HCT116 (cell line): ENCODE data around the gene CCDC85B. TPM values are rescaled to one million over a fixed set of nuclear protein-coding genes. Genes with fewer than 3 reads are reported as not detected.

Experiments used
- ATAC-seq: fragments of 200-7000 bp; cut with Tn5 transposase; 2 replicates; pipeline ENCODE4 v1.9.1; 2020; ENCODE audit warnings: mild to moderate bottlenecking, moderate library complexity
- BruUV-seq: library from RNA; stranded (reverse); fragments of 400-500 nt; replicated peaks from 2 replicates; lab custom pipeline; 2021; lab: Mats Ljungman, UMichigan
- CTCF ChIA-PET: fragments of 300-600 bp; sonication (Branson Sonifier 250); formaldehyde crosslinking; loops from one replicate; lab custom pipeline; 2021; ENCODE audit warnings: antibody characterized with exemption; lab: Charles Lee
- POLR2A ChIA-PET: fragments of 300-600, 350-600 bp; sonication (Branson Sonifier 250); formaldehyde crosslinking; loops from one replicate; lab custom pipeline; 2021; ENCODE audit warnings: antibody characterized with exemption; lab: Charles Lee
- RAD21 ChIA-PET, 2 experiments: fragments of 300-600 bp; sonication (Branson Sonifier 250); formaldehyde crosslinking; loops; one replicate each; lab custom pipeline; 2023; ENCODE audit warnings: low total read pairs in 2 of 2; ENCODE audit not compliant: uncharacterized antibody in 2 of 2, unreplicated experiment in 2 of 2, low non-redundant PET in 1 of 2; lab: Charles Lee
- DNase-seq: peaks from one replicate; pipeline ENCODE4 v3.0.0-alpha.2; 2010; ENCODE audit warnings: low read depth, low spot score
- H2AFZ ChIP-seq: fragments of 200-600 bp; shearing (Covaris generic), sonication (generic); 2 replicates; pipeline ENCODE4 v1.6.1; 2017; ENCODE audit warnings: low read depth, mixed run types, mixed read lengths, antibody characterized with exemption, low read length; ENCODE audit not compliant: poor library complexity, severe bottlenecking
- H3K27ac ChIP-seq: 2 replicates; pipeline ENCODE4 v1.5.1; 2012; ENCODE audit warnings: low read depth, low read length
- H3K27me3 ChIP-seq: fragments of 200-600 bp; sonication (generic); 2 replicates; pipeline ENCODE4 v1.6.1; 2016; ENCODE audit warnings: mixed run types, low read length, mixed read lengths; ENCODE audit not compliant: insufficient read depth
- H3K36me3 ChIP-seq, 2 experiments: fragments of 200-500 bp in 1 of 2; fragments of 200-600 bp in 1 of 2; sonication (Bioruptor generic) in 1 of 2; sonication (generic) in 1 of 2; 2 replicates each; pipeline versions ENCODE4 v1.5.1 to v1.6.1; 2014 to 2016; ENCODE audit warnings: low read length in 2 of 2, inconsistent platforms in 1 of 2, mixed read lengths in 1 of 2, mixed run types in 1 of 2; ENCODE audit not compliant: insufficient read depth in 2 of 2, control insufficient read depth in 1 of 2
- H3K4me1 ChIP-seq, 2 experiments: fragments of 200-600 bp in 1 of 2; sonication (generic) in 1 of 2; 2 replicates each; pipeline versions ENCODE4 v1.5.1 to v1.6.1; 2012 to 2017; ENCODE audit warnings: low read length in 2 of 2, inconsistent platforms in 1 of 2, mild to moderate bottlenecking in 1 of 2, mixed read lengths in 1 of 2, mixed run types in 1 of 2, moderate library complexity in 1 of 2; ENCODE audit not compliant: insufficient read depth in 2 of 2, control insufficient read depth in 1 of 2
- H3K4me2 ChIP-seq: fragments of 200-600 bp; sonication (generic); 2 replicates; pipeline ENCODE4 v1.6.1; 2017; ENCODE audit warnings: mixed run types, low read length, mixed read lengths
- H3K4me3 ChIP-seq, 2 experiments: fragments of 200-600 bp in 1 of 2; sonication (generic) in 1 of 2; replicated peaks in 1 of 2; 2 replicates each; pipeline ENCODE4 v1.5.1; 2011 to 2016; ENCODE audit warnings: low read length in 2 of 2, control low read depth in 1 of 2, low read depth in 1 of 2, mild to moderate bottlenecking in 1 of 2, mixed read lengths in 1 of 2, mixed run types in 1 of 2
- H3K79me2 ChIP-seq: fragments of 200-600 bp; sonication (generic); 2 replicates; pipeline ENCODE4 v1.6.1; 2017; ENCODE audit warnings: mild to moderate bottlenecking, mixed run types, low read length, moderate library complexity, mixed read lengths; ENCODE audit not compliant: insufficient read depth
- H3K9ac ChIP-seq: fragments of 200-600 bp; sonication (generic); 2 replicates; pipeline ENCODE4 v1.6.1; 2016; ENCODE audit warnings: low read length, mixed read lengths
- H3K9me2 ChIP-seq: fragments of 200-600 bp; sonication (generic), shearing (Covaris generic); 2 replicates; pipeline ENCODE4 v1.6.1; 2017; ENCODE audit warnings: mixed run types, mild to moderate bottlenecking, moderate library complexity; ENCODE audit not compliant: insufficient read depth
- H3K9me3 ChIP-seq, 2 experiments: fragments of 200-500 bp in 1 of 2; fragments of 200-600 bp in 1 of 2; sonication (Bioruptor generic) in 1 of 2; sonication (generic) in 1 of 2; 2 replicates each; pipeline ENCODE4 v1.6.1; 2014 to 2017; ENCODE audit warnings: low read length in 2 of 2, mixed read lengths in 2 of 2, inconsistent platforms in 1 of 2, low read depth in 1 of 2, mild to moderate bottlenecking in 1 of 2, mixed run types in 1 of 2, moderate library complexity in 1 of 2; ENCODE audit not compliant: control insufficient read depth in 1 of 2, insufficient read depth in 1 of 2
- H4K20me1 ChIP-seq: fragments of 200-600 bp; sonication (generic), shearing (Covaris generic); 2 replicates; pipeline ENCODE4 v1.6.1; 2017; ENCODE audit warnings: mixed run types, mild to moderate bottlenecking, moderate library complexity; ENCODE audit not compliant: insufficient read depth
- ATF3 ChIP-seq: IDR thresholded peaks from 2 replicates; pipeline ENCODE4 v1.6.1; 2012
- CBX3 ChIP-seq: IDR thresholded peaks from 2 replicates; pipeline ENCODE4 v1.6.1; 2012; ENCODE audit warnings: low read depth
- FOSL1 ChIP-seq: IDR thresholded peaks from 2 replicates; pipeline ENCODE4 v1.6.1; 2012; ENCODE audit warnings: low read depth
- JUND ChIP-seq: IDR thresholded peaks from 2 replicates; pipeline ENCODE4 v1.6.1; 2012
- POLR2A ChIP-seq: IDR thresholded peaks from 2 replicates; pipeline ENCODE4 v1.7.0; 2011; ENCODE audit warnings: borderline replicate concordance; ENCODE audit not compliant: insufficient read depth, insufficient read length; ENCODE audit errors: extremely low read depth
- POLR2AphosphoS5 ChIP-seq: IDR thresholded peaks from 2 replicates; pipeline ENCODE4 v1.6.1; 2011; ENCODE audit warnings: mild to moderate bottlenecking, low read depth, low read length, moderate library complexity
- RAD21 ChIP-seq: IDR thresholded peaks from 2 replicates; pipeline ENCODE4 v1.6.1; 2012; ENCODE audit warnings: low read depth, mild to moderate bottlenecking
- REST ChIP-seq: IDR thresholded peaks from 2 replicates; pipeline ENCODE4 v1.6.1; 2012; ENCODE audit warnings: low read depth
- SIN3A ChIP-seq: IDR thresholded peaks from 2 replicates; pipeline ENCODE4 v1.6.1; 2012; ENCODE audit warnings: low read depth
- SP1 ChIP-seq: IDR thresholded peaks from 2 replicates; pipeline ENCODE4 v1.6.1; 2012; ENCODE audit warnings: low read depth
- SRF ChIP-seq: IDR thresholded peaks from 2 replicates; pipeline ENCODE4 v1.6.1; 2012; ENCODE audit warnings: low read depth
- TCF7L2 ChIP-seq: IDR thresholded peaks from 2 replicates; pipeline ENCODE4 v1.7.0; 2011; ENCODE audit warnings: borderline replicate concordance, inconsistent platforms; ENCODE audit not compliant: insufficient read depth, insufficient read length; ENCODE audit errors: extremely low read depth
- ZNF274 ChIP-seq: fragments of 200-500 bp; sonication (Bioruptor generic); IDR thresholded peaks from 2 replicates; pipeline ENCODE4 v1.6.1; 2014; ENCODE audit warnings: mild to moderate bottlenecking, low read depth, low read length, inconsistent platforms
- intact Hi-C: fragments of 100-400 bp; cut with micrococcal nuclease; formaldehyde crosslinking; loops from 2 replicates; pipeline ENCODE4 v1.10.0; 2022
- total RNA-seq: library from RNA; stranded (reverse); gene quantifications from one replicate; pipeline ENCODE4 v1.2.1, GENCODE V29; 2021; ENCODE audit not compliant: unreplicated experiment

Gene CCDC85B
- total RNA-seq, 1 experiment from 2014 or later, result 84.3 TPM

- peak; percentile 2 for ATAC-seq
- peak overlapping the region; percentile 96 for H3K4me2 ChIP-seq
Observed at GRCh38 chr11:65915101-65915820, 24.8 kb downstream of the CCDC85B start.

More at GRCh38 chr11:65915101-65915820, 24.8 kb downstream of the CCDC85B start:
- no peaks in the 10 kb centered on the region for H4K20me1 ChIP-seq
- intact Hi-C loops, result loop anchor here (1.0 kb wide), 1 partner anchor 24 kb away; no protein-coding TSS in a partner anchor
- peaks cover 39% of the 10 kb centered on the region for H3K79me2 ChIP-seq
- peak overlapping the region in 1 of 2 experiments; percentile 86; a peak in 2 of 4 replicates for H3K4me3 ChIP-seq
- POLR2A ChIA-PET, result interaction anchor here (1.0 to 2.8 kb wide), 13 partner anchors 9 to 97 kb away, joined by 3 to 80 read pairs (median 4); partner anchors contain the start of genes BANF1, CCDC85B, CFL1 and CST6
- RAD21 ChIA-PET, result interaction anchor here (0.5 to 1.1 kb wide), 4 partner anchors 22 to 27 kb away, joined by 3 to 10 read pairs (median 4); partner anchors contain the start of gene FIBP (in 1 of the 2)
- no peaks in the 10 kb centered on the region for H3K9me2 ChIP-seq
- DNase-seq, result no peak
- H2AFZ ChIP-seq, result no peak overlapping the region
- TF ChIP-seq SRF (no peak), RAD21 (no peak), TCF7L2 (no peak), CBX3 (no peak), POLR2AphosphoS5 (no peak), ZNF274 (no peak), FOSL1 (no peak), POLR2A (no peak), JUND (no peak), SP1 (no peak), REST (no peak), ATF3 (no peak), SIN3A (no peak)
- TF ChIP-seq, all 23 proteins: peak for 0
- Histone ChIP-seq H3K27me3 (no peaks in the 10 kb centered on the region), H3K9me3 (no peaks in the 10 kb centered on the region), H3K27ac (peak overlapping the region; percentile 95), H3K4me1 (peaks cover 67 to 85% of the 10 kb centered on the region in 2 experiments), H3K36me3 (peaks cover 0 to 7% of the 10 kb centered on the region in 2 experiments; a peak in 1 of 4 replicates), H3K9ac (peak overlapping the region; percentile 99)
- BruUV-seq, result no TSS peak
- CTCF ChIA-PET, result interaction anchor here (0.8 to 2.2 kb wide), 7 partner anchors 20 to 31 kb away, joined by 3 to 15 read pairs (median 3); partner anchors contain the start of genes CCDC85B and FIBP
